ENCODE results near the gene P2RY2. TPM values are rescaled to one million over a fixed set of nuclear protein-coding genes. Genes with fewer than 3 reads are reported as not detected.

The P2RY2 gene
- total and polyA plus RNA-seq, 5 donors from 2014 or later: not detected

Other genes with a start within 250 kb of the P2RY2 start
- 56.6 TPM for gene FCHSD2, start 76.0 kb upstream of the P2RY2 start, total RNA-seq
- 10 to 100 TPM; 13.5 to 22.8 (median 19.5) TPM for gene FCHSD2, start 76.0 kb upstream of the P2RY2 start, polyA plus RNA-seq
- not detected for gene P2RY6, start 54.1 kb downstream of the P2RY2 start, total RNA-seq
- not detected for gene P2RY6, start 54.1 kb downstream of the P2RY2 start, polyA plus RNA-seq
- 0.47 TPM for gene ARHGEF17, start 90.0 kb downstream of the P2RY2 start, total RNA-seq
- not detected for gene ARHGEF17, start 90.0 kb downstream of the P2RY2 start, polyA plus RNA-seq
- gene RELT, start 158.1 kb downstream of the P2RY2 start, total RNA-seq: 117 TPM
- gene RELT, start 158.1 kb downstream of the P2RY2 start, polyA plus RNA-seq: 1 to 10 TPM; 2.0 to 3.3 (median 2.9) TPM

Data from CD4-positive, CD25-positive, alpha-beta regulatory T cell (primary cell).